Central memory CD4-positive, alpha-beta T cell (primary cell): ENCODE measurements around the gene AHR.
"Not testable (repeated sequence)": the region's sequence is repeated elsewhere in the genome, so short reads cannot be mapped to it uniquely, and the experiment has no call there.

Source experiments
- DNase-seq: peaks from one replicate; pipeline ENCODE4 v3.0.0; 2022

Gene AHR

GRCh38 chr7:17342756-17343155 is 44.3 kb downstream of the AHR start:
- no peak for DNase-seq

- no peak for DNase-seq
Observed at GRCh38 chr7:17347401-17347800, 48.9 kb downstream of the AHR start.

GRCh38 chr7:17348932-17349331 is 50.5 kb downstream of the AHR start:
- not testable (repeated sequence) for DNase-seq

- DNase-seq: not testable (repeated sequence)
Observed at GRCh38 chr7:17350321-17350720, 51.9 kb downstream of the AHR start.

GRCh38 chr7:17353650-17354419 is 55.4 kb downstream of the AHR start:
- not testable (repeated sequence) for DNase-seq

- DNase-seq: no peak
Observed at GRCh38 chr7:17354473-17354872, 56.0 kb downstream of the AHR start.

- no peak for DNase-seq
Observed at GRCh38 chr7:17355050-17355449, 56.6 kb downstream of the AHR start.

GRCh38 chr7:17357952-17358351 is 59.5 kb downstream of the AHR start:
- DNase-seq: no peak

GRCh38 chr7:17359610-17360009 is 61.2 kb downstream of the AHR start:
- no peak for DNase-seq

GRCh38 chr7:17362439-17363105 is 64.1 kb downstream of the AHR start:
- no peak for DNase-seq

GRCh38 chr7:17364671-17365070 is 66.2 kb downstream of the AHR start:
- DNase-seq: no peak

GRCh38 chr7:17365775-17366174 is 67.3 kb downstream of the AHR start:
- DNase-seq: no peak

- DNase-seq: no peak
Observed at GRCh38 chr7:17367502-17367901, 69.0 kb downstream of the AHR start.

- DNase-seq: no peak
Observed at GRCh38 chr7:17368856-17369524, 70.5 kb downstream of the AHR start.

GRCh38 chr7:17369691-17370426 is 71.4 kb downstream of the AHR start:
- DNase-seq: no peak

GRCh38 chr7:17370901-17371585 is 72.6 kb downstream of the AHR start:
- DNase-seq: no peak

- no peak for DNase-seq
Observed at GRCh38 chr7:17371671-17372524, 73.4 kb downstream of the AHR start.

- DNase-seq: no peak
Observed at GRCh38 chr7:17374157-17374556, 75.7 kb downstream of the AHR start.

- no peak for DNase-seq
Observed at GRCh38 chr7:17374654-17375053, 76.2 kb downstream of the AHR start.

- no peak for DNase-seq
Observed at GRCh38 chr7:17376595-17376994, 78.1 kb downstream of the AHR start.
